GM19238 (cell line): ENCODE results near the gene COLEC12.

Experiments used
- DNase-seq: peaks from one replicate; pipeline ENCODE4 v3.0.0; 2011; ENCODE audit warnings: low spot score; ENCODE audit not compliant: insufficient read length

The COLEC12 gene

DNA sequence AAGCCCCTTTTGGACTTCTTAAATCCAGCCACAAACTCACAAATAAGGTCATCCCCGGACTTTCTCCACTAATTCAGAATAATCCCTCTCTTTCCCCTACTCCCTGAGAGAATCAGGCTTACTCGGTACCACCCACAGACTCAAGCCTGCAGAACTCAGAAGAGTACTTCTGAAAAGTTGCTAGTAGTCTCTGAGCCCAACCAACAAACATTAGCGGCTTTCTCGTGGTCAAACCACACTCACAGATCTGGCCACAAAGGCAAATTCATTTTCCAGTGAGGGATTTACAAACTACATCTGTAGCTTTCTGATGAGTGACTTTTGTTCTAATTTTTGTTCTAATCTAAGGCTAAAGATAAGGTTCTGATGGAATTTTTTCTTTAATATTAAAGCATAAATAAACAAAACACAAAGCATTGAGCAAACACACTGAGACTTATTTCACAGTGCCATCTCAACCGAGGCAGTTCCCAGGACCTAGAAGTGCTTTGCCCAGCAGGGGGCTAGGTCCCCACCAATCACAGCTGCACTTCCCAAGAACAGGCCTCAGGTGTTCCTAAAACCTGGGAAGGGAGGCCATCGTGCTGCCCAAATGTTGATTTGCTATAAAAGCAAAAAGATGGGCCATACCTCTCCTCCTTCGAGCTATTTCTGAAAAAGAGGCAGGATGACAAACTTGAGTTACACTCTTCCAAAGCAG lies 110.7 kb downstream of the COLEC12 start:
- DNase-seq: no peak

DNA sequence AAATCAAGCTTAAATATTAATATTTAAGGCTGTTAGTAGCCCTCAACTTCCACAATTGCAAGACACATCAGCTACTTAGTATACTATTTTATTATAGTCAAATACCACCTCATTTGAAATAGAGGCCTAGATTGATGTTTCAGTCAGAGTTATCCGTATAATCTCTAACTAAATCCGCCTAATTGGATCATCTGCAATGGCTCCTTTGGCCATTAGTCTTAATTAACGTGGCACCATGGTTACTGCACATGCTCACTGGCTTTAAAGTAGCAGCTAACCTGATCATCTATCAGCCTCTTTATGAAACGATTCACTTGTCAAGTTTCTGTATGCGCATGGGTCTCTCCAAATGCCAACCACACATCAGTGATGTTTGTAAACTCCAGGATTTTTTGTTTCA lies 112.3 kb downstream of the COLEC12 start:
- no peak for DNase-seq

DNA sequence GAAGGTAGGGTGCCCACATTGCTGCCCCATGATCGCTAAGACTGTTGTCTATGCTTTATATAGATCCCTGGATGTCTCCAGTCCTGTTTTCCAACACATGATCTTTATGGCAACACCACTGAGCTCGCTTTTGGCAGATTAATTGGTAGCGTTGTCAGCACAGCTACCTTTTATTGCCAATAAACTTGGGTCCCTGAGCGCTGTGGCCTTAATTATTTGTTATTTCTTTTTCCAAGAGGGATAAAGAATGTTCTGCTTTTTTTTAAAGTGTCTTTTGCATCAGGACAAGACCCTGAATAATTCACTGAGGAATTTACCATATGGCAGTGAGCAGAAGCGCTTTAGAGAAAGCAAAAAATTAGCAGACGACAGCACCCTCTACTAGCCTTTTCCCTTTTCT lies 113.5 kb downstream of the COLEC12 start:
- DNase-seq: no peak

DNA sequence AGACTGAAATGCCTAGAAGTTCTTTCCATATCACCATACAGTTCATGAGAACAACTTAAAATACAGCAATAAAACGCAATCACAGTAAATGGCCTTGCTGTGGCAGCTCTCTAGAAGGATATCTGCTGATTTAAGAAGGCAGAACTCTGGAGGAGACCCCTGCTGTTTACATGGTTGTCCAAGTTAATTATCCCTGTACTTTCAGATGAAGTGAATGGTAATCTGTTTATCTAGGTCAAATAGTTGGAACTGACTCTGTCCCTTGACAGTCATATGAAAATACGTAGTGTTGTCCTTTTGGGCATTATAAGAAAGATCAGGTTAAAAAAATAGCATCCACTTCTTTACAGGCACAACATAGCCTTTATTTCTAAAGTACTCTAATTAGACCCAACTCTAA lies 115.6 kb downstream of the COLEC12 start:
- DNase-seq: no peak

DNA sequence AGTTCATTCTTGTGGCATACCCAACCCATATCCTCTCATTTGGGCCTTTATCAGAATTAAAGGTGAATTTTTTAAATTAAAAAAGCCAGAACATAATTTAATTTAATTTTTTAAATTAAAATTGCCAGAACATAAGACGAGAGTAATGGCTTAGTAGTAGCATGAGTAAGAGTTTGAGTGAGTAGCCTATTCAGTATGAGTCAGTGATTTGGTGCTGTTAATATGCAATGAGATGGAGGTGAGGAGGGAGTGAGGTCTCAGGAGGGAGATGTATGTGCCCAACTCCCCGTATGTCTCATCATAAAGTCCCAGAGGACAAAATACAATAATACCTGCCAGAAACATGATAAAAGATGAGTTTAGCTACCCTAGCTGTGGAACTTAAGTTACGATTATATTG lies 117.4 kb downstream of the COLEC12 start:
- DNase-seq: no peak

DNA sequence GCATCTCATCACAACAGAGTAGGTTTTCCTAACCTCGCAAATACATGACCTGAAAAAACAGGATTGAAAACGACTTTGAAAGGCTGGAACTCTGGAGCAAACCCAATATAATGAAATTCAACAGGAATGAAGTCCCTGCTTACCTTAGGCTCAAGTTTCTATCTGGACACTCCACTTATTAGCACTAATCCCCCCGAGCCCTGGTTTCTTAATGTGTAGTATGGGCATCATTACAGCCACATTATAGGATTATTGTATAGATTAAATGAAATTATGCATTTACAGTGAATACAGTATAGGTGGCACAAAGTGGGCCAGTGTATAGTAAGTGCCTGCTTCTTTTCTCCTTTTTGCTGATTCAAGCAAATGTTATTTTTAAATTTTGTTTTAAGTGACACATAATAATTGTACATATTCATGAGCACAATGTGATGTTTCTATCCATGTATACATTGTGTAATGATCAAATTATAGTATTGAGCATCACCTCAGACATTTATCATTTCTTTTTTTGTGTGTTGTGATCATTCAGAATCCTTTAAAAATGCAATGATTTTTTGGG lies 118.0 kb downstream of the COLEC12 start:
- no peak for DNase-seq

DNA sequence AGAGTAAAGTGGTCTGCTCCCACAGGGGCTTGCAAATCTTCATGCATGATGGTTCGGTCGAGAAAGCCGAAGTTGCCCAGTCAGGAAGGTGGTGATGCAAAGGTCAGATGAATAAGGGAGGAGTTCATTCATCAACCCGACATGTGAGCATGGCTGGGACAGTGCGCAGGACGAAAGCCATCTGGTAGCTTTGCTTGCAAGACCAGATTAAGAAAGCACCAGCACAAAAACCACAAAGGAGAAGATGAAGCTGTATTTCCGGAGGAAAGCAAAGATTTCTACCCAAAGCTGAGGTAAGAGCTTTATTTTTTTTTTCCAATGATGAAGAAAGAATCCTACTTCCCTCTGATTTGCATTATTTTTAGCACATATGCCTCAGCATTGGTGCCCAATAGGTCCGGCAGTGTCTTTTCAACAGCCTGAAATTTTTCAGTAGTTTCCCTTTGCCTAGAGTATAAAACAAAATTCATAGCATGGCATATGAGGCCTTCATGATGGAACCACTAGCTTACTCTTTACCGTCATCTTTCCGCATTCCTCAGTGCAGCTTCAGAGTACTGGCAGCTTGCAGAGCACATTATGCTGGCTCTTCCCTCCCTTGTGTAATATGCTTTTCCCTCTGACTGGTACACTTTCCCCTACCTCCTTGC lies 120.7 kb downstream of the COLEC12 start:
- DNase-seq: no peak

DNA sequence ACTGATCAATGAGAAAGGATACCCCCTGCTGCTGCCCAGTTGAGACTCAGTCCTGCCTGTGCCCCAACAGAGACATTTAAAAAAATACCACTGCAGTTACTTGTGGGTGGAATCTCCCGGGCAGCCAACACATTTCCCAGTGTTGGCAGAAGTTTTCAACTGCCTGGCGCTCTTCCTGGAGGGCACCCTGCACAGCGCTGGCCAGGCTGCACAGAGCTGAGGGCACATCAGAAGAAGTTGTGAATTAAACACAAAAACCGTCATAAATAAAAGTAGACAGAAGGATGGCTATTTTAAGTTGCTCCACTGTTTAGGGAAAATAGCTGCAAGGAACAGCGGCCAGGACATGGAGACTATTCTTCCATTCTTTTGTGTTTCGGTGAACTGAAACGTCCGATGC lies 122.4 kb downstream of the COLEC12 start:
- DNase-seq: no peak

DNA sequence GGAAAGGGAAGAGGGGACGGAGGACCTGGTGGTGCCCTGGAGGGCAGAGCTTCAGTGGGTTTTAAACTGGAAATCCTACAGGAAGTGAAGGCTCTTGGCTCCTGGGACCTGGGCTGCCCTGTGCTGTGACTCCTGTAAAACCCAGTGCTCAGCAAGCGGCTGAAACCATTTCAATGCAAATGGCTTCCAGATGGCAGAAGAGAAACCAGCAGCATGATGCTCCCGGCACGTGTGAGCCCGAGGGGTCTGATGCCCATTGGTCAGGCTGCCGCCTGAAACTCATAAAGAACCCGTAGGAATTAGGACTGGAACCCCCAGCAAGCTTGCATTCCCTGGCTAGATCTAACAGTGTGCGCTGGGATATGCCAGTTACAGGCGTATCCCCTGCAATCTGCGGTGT lies 123.4 kb downstream of the COLEC12 start:
- no peak for DNase-seq

DNA sequence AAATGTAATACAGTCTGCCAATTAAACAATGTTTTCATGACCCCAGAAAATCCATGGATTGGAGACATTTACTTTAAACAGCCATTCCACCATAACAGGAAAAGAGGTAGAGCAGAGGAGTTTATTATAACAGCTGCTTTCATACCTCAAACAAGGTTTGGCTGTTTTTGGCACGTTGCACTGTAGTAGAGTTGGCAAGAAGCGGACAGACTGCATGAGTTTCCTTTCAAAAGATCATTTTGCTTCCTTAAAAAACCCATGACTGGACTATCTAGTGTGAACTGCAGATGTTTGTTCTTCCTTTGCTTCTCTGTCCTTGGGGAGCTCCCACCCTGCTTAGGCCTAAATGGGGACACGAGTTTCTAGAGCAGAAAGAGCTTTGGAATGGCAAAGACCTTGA lies 124.2 kb downstream of the COLEC12 start:
- no peak for DNase-seq

DNA sequence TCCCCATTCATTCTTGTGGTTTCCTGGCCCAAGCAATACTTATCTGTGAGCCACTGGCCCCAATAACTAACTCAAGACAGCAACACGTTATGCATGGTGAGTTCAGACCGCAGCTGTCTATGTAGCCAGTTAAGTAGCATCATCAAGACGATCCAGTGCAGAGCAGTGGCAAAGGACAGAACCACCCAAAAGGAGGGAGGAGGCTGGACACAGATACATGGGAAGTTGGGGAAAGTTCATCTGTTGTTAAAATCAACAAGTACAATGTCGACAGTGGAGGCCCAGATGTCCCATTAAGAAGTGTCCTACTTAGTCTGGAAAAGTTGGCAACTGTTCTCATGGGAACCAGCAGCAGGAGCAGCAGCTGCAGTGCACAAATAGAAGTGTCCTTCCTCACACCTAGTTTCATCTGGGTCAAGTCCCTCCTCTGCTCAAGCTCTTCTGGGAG lies 125.8 kb downstream of the COLEC12 start:
- DNase-seq: no peak

DNA sequence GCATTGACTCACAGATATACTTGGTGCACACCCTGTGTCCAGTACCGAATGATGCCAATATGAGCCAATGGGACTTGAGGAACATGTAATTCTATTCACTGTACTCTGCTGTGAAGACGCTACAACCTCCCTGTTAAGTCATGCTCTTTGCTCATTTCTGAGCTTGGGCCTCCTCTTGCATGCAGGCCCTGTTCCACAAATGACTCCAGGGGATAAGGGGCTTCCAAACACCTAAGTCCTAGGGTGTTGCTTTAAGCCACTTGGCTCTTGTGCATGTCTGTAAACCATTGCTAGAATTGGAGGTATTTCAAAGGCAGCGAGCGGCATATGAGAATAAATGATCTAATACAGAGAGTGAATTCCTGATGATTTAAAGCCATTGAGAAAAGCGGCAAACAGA lies 126.7 kb downstream of the COLEC12 start:
- no peak for DNase-seq

DNA sequence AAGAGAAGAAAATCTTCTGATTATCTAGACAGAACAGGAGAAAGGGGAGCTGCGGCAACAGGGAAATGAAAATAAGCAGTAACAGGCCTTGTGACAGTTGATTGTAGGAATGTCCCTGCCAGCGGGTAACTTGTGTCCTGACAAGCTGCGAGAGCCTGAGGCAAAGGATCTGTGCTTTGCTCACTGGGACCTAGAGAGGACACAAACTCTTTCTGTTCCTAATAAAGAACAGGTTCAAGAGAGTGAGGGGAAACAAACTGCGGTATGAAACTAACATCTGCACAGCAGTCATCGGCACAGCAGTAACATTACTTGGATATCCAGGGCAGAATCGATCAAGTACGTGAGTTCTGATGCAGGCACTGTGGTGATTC lies 128.9 kb downstream of the COLEC12 start:
- no peak for DNase-seq

DNA sequence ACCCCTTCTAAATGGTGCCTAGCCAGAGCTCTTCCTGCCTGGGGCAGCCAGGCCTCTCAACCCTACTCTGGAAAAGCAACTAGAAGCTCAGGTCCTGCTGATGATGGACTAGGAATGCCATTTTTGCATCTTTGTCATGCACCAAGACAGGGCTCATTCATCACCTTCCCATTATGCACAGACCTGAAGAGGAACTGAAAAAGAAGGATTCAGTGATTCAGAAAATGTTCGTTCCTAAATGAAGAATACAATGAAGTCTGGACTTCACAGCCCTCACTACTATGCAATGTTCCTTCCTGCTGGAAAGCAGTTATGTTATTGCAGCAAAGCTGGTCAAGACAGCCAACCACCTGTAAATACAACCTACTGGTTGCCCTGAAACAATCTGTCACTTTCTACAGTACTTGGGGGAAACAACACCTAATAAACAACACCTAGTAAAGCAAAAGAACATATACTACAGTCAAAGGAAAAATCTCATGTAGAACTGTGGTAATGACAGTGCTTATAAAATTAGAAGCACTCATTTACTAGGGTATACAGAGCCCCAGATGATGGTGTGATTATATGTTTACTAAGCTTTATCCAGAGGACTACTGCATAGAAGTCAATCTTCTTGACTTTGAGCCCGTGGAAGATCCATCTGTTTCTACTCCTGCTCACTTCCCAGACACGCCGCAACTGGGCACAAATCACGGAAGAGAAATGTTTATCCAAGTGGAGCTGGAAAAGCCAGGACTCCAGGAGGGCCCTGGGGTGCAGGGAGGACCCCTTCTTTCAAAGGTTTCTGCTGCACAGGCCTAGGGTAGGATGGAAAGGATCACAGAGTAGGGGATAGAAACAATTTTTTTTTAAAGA lies 129.5 kb downstream of the COLEC12 start:
- no peak for DNase-seq

DNA sequence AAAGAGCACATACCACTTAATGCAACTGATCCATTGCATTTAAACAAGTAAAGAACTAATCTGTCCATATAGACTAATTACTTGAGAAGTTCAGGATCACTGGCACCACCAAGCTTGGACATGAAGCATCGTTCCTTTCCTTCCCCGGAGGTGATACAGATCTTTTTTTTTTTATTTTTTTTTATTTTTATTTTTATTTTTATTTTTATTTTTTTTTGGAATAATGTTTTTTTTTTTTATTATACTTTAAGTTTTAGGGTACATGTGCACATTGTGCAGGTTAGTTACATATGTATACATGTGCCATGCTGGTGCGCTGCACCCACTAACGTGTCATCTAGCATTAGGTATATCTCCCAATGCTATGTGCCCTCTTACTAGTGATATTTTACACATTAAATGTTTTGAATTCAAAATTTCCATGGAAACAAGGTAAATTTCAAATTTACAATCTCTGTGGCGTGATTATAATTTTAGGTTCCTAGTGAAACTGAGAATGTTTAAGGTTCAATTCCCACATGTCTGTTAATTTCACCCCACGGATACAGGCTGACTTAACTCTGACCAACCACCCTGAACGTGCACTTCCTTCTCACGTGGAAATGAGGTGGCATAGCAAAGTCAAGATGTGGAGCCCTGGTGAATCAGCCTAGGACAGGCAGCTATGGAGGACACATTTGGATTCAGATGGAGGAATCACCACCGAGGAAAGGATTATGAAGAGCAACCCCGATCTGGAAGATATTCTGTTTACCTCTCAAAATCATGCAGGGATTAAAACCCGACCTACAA lies 131.1 kb downstream of the COLEC12 start:
- DNase-seq: no peak

DNA sequence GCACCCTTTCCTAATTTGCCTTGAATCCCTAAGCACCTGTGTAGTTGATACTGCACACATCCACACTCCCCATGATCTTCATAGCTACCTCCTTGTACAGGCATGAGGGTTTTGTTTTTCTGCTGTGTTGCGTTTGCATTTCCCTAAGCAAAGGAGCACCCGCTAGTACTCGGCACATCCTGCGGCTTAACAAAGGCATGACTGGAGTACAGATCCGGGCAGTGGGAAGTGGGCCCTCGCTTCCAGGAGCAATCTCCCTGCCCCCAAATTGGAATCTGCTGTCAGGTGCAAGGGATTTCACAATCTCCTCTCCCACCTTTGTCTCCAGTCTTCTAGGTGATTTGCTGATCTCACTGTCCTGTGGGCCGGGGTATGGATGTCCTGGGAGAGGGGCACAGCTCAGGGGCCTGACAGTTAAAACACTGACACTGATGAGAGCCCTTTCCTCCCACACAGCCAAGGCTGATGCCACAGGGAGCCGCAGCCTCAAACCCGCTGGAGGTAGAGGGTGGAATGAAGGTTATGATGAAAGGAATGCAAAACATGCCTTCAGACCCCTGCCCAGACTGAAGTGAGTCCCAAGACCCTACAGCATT lies 133.9 kb downstream of the COLEC12 start:
- no peak for DNase-seq

DNA sequence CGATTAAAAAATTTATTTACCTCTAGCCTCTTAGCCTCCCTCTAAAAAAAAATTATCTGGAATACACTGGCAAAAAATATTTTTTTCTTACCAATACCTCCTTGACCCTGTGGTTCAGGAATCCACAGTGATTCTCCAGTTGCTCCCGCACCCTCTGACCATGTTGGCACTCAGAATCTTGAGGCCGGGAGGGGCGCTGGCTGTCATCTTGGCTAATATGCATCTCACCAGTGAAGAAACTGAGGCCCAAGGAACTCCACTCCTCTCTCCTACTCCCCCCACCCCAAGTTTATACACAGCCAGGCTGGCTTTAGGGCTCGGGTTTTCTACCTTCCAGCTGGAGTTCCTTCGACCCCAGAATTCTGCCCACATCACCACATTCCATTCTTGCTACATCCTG lies 134.8 kb downstream of the COLEC12 start:
- no peak for DNase-seq

DNA sequence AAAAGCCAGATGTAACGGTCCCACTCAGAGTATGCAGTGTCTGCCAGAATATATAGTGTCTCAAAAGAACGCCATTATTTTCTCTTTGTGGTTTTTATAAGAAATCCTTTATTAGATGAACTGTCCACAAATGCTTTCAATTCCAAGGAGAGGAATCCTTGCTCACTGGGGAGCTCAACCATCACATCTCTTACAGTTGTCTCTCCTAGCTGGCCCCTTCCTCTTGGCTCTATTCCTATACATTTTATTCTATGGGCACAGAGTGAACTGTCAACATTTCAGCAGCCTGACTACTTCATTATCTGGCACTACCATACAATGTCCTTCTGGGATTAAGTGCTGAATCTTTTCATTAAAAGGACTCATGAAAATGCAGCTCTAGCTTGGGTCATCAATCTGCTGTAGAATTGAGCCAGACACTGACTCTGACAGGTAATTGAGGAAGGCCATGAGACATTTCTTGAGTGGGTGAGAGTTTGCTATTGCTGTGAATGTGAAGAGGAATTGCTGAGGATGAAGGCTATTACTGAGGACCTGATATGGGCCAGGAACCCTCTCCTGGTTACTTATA lies 136.2 kb downstream of the COLEC12 start:
- no peak for DNase-seq

DNA sequence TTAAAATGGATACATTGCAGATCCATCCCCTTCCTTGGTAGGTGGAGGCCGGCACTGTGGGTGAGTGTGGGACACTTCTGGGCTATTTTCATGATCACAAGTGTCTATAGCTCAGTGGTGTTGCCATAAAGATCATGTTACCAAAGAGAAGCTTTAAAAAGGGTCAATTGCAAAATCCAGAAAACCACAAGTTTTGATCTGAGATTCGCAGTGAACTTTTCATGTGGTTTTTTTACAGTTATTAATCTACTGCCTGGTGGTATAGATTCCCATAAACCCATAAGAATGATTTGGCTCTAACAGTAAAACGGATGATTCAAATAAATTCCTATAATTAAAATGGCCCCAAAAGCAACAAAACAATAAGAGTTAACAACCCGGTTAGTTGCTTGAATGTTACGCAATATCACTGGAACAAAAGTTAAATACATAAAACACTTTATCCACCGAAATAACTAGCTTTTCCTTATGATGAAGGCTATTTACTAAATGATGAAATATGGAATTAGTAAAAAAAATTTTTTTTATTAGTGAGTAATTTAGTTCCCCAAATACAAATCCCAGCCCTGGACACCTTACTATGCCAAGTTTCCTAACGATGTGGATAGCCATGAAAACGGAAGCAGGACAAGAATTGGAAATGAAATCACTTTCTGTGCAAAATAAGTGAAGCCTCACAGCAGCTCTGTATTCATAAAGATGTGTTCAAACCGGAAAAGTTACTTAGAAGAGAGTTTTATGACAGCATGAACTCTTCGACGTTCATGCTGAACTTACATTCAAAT lies 137.0 kb downstream of the COLEC12 start:
- DNase-seq: no peak
